IPS DF 6.9 (cell line): Measurements from ENCODE around the gene HOXB8.

Source experiments
- DNase-seq: peaks from one replicate; pipeline ENCODE4 v3.0.0-alpha.2; 2013; ENCODE audit warnings: low read depth, low spot score
- H3K27ac ChIP-seq: one replicate; pipeline ENCODE4 v1.5.1; 2013; ENCODE audit warnings: low read length, control low read depth
- H3K27me3 ChIP-seq: 2 replicates; pipeline ENCODE4 v1.6.1; 2013; ENCODE audit warnings: mild to moderate bottlenecking, low read length; ENCODE audit not compliant: control insufficient read depth, insufficient read depth
- H3K36me3 ChIP-seq: 2 replicates; pipeline ENCODE4 v1.6.1; 2013; ENCODE audit warnings: low read length; ENCODE audit not compliant: control insufficient read depth, insufficient read depth
- H3K4me1 ChIP-seq: 2 replicates; pipeline ENCODE4 v1.6.1; 2013; ENCODE audit warnings: low read length; ENCODE audit not compliant: control insufficient read depth, insufficient read depth
- H3K4me3 ChIP-seq: 2 replicates; pipeline ENCODE4 v1.5.1; 2013; ENCODE audit warnings: mild to moderate bottlenecking, low read length
- H3K9me3 ChIP-seq: 2 replicates; pipeline ENCODE4 v1.6.1; 2013; ENCODE audit warnings: low read length, inconsistent platforms; ENCODE audit not compliant: control insufficient read depth, insufficient read depth
- WGBS: extraction: QIAGEN DNeasy Blood & Tissue Kit; methylation state at CpG from one replicate; pipeline ENCODE4 v1.1.7; 2013; ENCODE audit warnings: mixed read lengths, missing lambda C conversion rate; ENCODE audit not compliant: insufficient read length, insufficient coverage; 5-methylcytosine and 5-hydroxymethylcytosine counted together

The HOXB8 gene

DNA sequence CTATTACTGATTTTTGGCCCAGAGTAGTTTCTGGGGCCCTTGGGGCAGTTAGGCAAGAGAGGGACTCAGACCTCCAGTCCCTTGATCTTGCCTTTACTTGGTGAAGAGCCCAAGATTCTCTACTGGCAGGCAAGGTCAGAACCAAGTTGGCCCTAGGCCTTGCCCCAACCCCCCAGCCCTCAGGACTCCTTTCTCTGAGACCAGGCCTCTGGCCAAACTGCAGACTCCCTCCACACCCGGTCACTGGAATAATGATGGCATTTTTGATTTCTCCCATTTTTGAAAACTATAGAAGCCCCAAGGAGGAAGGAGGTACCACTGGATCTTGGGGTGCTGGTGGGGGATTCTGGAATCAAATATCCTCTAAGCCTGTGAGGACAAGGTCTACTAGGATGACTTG lies 29.1 kb upstream of the HOXB8 start:
- DNase-seq = no peak
- Histone ChIP-seq H3K27ac (no peak overlapping the region), H3K36me3 (no peaks in the 10 kb centered on the region), H3K9me3 (no peaks in the 10 kb centered on the region), H3K4me1 (peaks cover 7% of the 10 kb centered on the region; the same call in 1 of the 2 replicates), H3K4me3 (no peak overlapping the region), H3K27me3 (peaks cover 87% of the 10 kb centered on the region)
- WGBS = no CpG with 5 or more reads among the region's 1 CpG

DNA sequence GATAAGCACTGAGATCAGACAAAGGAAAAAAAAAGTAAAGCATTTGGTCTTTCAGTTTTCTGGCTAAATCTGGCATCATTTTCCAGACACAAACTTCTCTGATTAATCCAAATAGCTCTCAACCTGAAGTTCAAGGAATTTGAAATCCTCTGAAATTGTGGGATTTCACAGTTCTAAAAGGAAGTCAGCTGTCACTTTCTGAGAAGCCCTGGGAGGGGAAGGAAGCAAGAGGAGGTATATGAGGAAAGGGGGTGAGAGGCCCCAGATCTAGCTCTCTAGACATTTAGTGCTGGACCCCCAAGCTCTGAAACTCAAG lies 28.6 kb upstream of the HOXB8 start:
- Histone ChIP-seq H3K27ac (no peak overlapping the region), H3K4me1 (peaks cover 7% of the 10 kb centered on the region; the same call in 1 of the 2 replicates), H3K4me3 (no peak overlapping the region), H3K9me3 (no peaks in the 10 kb centered on the region), H3K36me3 (no peaks in the 10 kb centered on the region), H3K27me3 (peaks cover 92% of the 10 kb centered on the region)
- no peak for DNase-seq

DNA sequence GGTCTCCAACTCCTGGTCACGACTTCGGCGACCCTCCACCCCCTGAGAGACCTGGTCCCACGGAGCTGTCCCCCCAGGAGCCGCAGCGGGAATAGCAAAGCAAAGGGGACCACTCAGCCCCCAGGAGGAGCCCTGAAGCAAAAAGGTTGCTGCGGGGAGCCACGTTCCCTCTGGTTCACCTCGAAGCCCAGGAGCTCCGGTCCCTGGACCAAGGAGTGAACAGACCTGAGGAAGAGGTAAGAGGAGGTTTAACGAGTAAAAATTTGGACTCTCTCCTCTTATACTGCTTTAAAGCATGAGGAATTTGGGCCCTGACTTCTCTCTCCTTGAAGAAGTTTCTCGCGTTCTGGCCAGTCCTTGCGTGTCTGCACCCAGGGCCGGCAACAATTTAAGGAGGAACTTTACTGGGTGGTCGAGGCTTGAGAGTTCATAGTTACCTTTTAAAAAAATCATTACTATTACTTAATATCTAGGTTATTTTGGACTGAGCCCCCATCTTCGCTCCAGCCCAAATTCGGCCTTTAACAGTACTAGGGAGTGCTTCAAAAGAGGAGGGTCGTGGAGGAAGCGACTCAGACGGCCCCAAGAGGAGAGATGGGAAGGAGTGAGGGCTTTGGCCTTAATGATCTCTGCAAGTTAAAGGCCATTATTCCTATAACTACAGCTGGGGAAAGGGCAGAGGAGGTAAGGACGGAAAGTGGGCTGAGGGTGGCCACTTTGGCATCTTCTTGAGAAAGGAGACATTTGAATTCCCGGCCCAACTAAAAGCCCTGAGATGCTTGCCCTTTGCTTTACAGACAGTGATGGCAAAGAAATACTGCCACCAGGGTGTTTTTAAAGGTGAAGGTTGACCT lies 28.0 kb upstream of the HOXB8 start:
- peaks cover 7% of the 10 kb centered on the region; the same call in 1 of the 2 replicates for H3K4me1 ChIP-seq
- no CpG with 5 or more reads among the region's 23 CpGs for WGBS
- no peak for DNase-seq

DNA sequence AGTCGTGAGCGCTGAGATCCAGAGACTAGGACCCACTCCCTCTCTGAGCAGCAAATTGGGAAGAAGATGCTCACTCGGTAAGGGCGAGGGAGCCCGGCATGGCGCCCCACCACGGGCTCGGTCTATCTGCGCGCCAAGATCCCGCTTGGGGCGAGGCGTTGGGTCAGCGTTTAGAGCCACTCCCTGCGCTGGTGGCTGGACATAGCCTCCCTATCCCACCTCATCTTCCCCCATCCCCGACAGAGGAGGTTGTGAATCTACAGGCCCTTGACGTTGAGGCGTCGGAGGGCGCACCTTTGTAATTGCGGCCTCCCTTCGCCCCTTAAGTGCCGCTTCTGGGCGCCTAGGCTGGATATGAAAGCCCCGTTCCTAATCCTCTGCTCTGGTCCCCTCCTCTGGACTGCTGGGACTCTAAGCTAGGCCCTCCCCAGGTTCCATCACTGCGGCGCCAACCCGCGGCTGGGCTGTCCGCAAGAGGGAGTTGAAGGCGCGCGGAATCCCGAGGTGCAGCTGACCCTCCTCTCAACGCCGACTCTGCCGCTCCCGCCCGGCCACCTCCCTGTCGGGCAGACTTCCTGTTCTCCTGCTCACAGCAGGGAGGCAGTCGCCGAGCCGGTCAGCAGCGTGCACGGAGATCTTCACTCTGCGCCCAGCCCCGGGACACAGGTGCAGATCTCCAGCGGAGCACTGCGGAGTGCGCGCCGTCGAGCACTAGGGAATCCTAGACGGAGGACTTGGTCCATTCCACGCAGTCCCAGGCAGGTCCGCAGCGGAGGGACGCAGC lies 27.2 kb upstream of the HOXB8 start:
- Histone ChIP-seq H3K4me1 (peaks cover 7% of the 10 kb centered on the region; the same call in 1 of the 2 replicates), H3K9me3 (no peaks in the 10 kb centered on the region), H3K4me3 (no peak overlapping the region), H3K36me3 (no peaks in the 10 kb centered on the region), H3K27ac (no peak overlapping the region), H3K27me3 (peaks cover 94% of the 10 kb centered on the region)
- no peak for DNase-seq
- WGBS = no CpG with 5 or more reads among the region's 58 CpGs

More for the DNA sequence above, 28.0 kb upstream of the HOXB8 start:
- peaks cover 93% of the 10 kb centered on the region for H3K27me3 ChIP-seq
- no peak overlapping the region for H3K4me3 ChIP-seq
- no peaks in the 10 kb centered on the region for H3K36me3 ChIP-seq
- no peak overlapping the region for H3K27ac ChIP-seq
- H3K9me3 ChIP-seq = no peaks in the 10 kb centered on the region

DNA sequence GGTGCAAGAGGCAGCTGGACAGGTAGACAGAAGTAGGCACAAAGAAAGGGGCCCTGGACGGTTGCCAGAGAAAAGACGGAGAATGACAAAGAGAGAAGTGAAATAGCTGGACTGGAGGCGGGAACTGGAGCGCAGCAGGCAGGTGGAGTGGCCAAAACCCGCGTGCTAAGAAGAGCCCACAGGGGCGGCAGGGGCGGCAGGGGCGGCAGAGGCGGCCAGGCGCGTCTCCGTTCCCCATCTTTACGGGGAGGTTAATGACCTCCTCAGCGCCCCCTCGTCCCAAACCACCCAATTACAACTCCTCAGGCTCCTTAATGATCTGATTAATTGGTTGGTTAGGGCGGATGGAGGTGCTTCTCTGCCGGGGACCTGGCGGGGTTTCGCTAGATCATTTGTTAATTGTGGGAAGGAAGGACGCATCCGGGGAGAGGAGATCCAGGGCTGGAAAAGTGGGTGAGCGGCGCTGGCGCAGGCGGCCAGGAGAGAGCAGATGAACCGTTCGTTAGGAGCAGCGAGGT lies 26.5 kb upstream of the HOXB8 start:
- Histone ChIP-seq H3K9me3 (no peaks in the 10 kb centered on the region), H3K27ac (no peak overlapping the region), H3K4me1 (peaks cover 7% of the 10 kb centered on the region; the same call in 1 of the 2 replicates), H3K4me3 (no peak overlapping the region), H3K36me3 (no peaks in the 10 kb centered on the region), H3K27me3 (peaks cover 100% of the 10 kb centered on the region)
- DNase-seq = no peak
- no CpG with 5 or more reads among the region's 29 CpGs for WGBS

DNA sequence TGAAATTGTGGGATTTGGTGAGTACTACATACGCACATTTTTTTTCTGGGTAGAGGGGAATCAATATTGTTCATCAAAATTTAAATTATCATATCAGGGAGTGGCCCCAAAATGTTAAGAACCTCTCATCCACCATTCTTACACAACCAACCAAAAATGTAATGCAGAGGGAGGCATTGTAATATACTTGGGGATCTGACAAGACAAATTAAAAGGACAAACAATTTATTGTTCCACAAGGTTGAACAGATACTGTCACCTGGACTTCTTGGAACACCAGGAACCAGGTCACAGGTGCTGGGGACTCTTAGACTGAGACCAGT lies 25.7 kb upstream of the HOXB8 start:
- H3K9me3 ChIP-seq = no peaks in the 10 kb centered on the region
- no peak for DNase-seq
- no peaks in the 10 kb centered on the region for H3K36me3 ChIP-seq
- H3K27ac ChIP-seq = no peak overlapping the region
- no CpG with 5 or more reads among the region's 1 CpG for WGBS
- H3K4me1 ChIP-seq = peaks cover 2% of the 10 kb centered on the region; the same call in 1 of the 2 replicates
- H3K4me3 ChIP-seq = no peak overlapping the region
- peaks cover 97% of the 10 kb centered on the region for H3K27me3 ChIP-seq

DNA sequence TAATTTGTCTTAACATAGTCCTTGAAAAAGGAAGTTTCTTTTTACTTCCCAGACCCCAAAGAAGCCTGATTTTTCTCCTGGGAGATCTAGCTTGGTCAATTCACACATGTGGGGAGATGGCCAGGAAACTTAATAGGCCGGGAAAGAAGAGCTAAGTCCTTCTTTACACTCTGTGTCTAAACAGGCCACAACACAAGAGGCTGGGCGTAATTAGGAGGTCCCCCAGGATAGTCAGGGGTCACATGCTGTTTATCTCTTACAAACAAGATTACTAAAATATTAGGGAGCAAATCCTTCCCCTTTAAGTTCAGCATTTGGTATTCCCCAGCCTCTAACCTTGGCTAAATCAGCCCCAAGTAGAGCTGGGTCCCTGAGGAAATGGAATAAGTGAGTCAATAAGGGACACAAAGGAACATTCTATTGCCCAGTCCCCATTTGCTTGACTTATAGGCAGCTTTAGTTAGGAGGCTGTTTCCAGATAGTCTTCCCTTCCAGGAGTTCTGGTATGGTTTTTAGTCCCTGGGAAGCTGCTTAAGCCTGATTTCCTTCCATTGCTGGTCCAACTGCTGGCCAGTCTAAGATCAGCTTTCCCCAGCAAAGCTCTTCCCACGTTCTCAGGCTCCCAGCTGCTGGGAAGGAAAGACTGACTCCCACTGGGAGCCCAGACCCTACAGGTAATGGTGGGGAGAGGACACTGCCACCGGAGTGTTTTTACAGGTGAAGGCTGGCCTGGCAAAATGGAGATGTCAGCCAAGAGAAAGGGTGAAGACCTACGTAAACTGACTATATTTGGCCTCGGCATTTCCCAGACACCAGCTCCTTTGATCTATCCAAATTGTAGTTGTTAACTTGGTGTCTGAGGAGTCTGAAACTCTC lies 25.1 kb upstream of the HOXB8 start:
- no peak overlapping the region for H3K27ac ChIP-seq
- no peaks in the 10 kb centered on the region for H3K36me3 ChIP-seq
- H3K4me1 ChIP-seq = peaks cover 2% of the 10 kb centered on the region; the same call in 1 of the 2 replicates
- H3K9me3 ChIP-seq = no peaks in the 10 kb centered on the region
- H3K27me3 ChIP-seq = peaks cover 97% of the 10 kb centered on the region
- DNase-seq = no peak
- WGBS = no CpG with 5 or more reads among the region's 6 CpGs
- no peak overlapping the region for H3K4me3 ChIP-seq

DNA sequence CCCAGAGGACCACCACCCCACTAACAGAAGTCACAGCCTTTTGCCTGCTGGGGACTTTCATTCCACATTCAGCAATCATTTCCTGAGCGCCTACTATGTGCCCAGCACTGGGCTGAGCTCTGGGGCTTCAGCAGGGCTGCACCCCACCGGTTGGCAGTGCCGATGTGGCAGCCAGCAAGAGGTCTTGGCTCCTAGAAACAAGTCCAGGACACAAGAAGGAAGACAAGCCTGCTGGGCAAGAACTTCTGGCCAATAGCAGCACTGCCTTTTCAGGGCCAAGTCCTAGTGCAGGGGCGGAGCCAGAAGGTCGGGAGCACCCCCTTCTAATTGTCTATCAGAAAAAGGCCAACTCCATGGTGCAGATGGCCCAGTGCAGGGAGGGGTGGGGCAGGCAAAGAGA lies 24.0 kb upstream of the HOXB8 start:
- Histone ChIP-seq H3K27ac (no peak overlapping the region), H3K27me3 (peaks cover 97% of the 10 kb centered on the region), H3K4me3 (no peak overlapping the region), H3K9me3 (no peaks in the 10 kb centered on the region), H3K36me3 (no peaks in the 10 kb centered on the region), H3K4me1 (peaks cover 2% of the 10 kb centered on the region; the same call in 1 of the 2 replicates)
- no CpG with 5 or more reads among the region's 5 CpGs for WGBS
- no peak for DNase-seq

DNA sequence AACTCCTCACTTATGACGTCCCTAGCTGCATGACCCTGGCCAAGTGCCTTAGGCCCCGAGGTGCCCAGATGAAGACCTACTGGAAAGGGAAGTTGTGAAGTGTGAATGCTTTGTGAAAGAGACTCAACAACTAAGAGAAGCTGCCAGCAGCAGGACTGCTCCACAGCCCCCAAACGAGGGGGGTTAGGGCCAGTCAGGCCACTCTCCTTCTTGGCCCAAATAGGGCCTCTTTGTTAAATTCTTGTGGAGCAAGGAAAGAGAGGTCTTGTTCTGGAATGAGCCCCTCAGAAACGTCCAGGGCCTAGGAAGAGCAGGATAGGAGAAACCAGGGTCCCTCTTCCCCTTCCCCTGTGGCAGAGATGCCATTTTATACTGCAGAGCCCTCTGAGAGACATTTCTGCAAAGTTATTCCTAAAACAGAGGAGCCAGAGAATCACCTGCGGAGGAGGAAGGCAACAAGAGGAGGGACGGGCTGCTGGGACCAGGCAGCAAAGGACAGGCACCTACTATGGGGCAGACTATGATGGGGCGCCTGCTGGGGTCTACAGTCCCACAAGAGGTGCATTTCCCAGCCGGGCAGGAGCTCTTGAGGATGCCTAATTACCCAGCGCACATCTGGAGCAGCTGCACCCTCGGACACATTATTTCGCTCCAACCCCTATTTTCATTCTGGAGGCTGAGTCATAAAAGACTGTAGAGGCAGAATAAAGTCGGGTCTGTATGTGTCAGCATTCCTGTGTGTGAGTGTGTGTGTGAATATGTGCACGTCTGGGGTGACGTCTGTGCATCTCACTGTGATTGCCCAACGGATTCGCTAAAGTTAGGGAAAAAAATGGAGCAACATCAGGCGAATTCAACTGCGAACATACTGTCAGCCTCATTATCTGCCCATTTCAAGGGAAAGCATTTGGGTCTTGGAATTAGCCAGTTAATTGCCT lies 22.5 kb upstream of the HOXB8 start:
- H3K27ac ChIP-seq = no peak overlapping the region
- H3K4me1 ChIP-seq = peaks cover 1% of the 10 kb centered on the region; the same call in 1 of the 2 replicates
- no peak overlapping the region for H3K4me3 ChIP-seq
- no peak for DNase-seq
- no CpG with 5 or more reads among the region's 18 CpGs for WGBS
- no peaks in the 10 kb centered on the region for H3K36me3 ChIP-seq
- H3K9me3 ChIP-seq = no peaks in the 10 kb centered on the region
- peaks cover 96% of the 10 kb centered on the region for H3K27me3 ChIP-seq
